Hepatocyte (in vitro differentiated cells): ENCODE results near the gene PRR23E. TPM values are rescaled to one million over a fixed set of nuclear protein-coding genes. Genes with fewer than 3 reads are reported as not detected.

Experiments used
- DNase-seq: peaks from one replicate; pipeline ENCODE4 v3.0.0-alpha.2; 2016; ENCODE audit warnings: low spot score
- H2AFZ ChIP-seq: fragments of 200-600 bp; sonication (generic); 2 replicates; pipeline ENCODE4 v1.6.0; 2016; ENCODE audit warnings: antibody characterized with exemption, mild to moderate bottlenecking
- H3K27ac ChIP-seq: fragments of 200-600 bp; sonication (generic); 2 replicates; pipeline ENCODE4 v1.5.1; 2016; ENCODE audit warnings: mild to moderate bottlenecking
- H3K27me3 ChIP-seq: fragments of 200-600 bp; sonication (generic); 2 replicates; pipeline ENCODE4 v1.6.1; 2016
- H3K36me3 ChIP-seq: fragments of 200-600 bp; sonication (generic); replicated peaks from 2 replicates; pipeline ENCODE4 v1.5.1; 2016; ENCODE audit warnings: low read depth; ENCODE audit not compliant: insufficient read depth
- H3K4me1 ChIP-seq: fragments of 200-600 bp; sonication (generic); 2 replicates; pipeline ENCODE4 v1.5.1; 2016; ENCODE audit warnings: mild to moderate bottlenecking, moderate library complexity; ENCODE audit not compliant: insufficient read depth
- H3K4me2 ChIP-seq: fragments of 200-600 bp; sonication (generic); 2 replicates; pipeline ENCODE4 v1.6.0; 2016
- H3K4me3 ChIP-seq: fragments of 200-600 bp; sonication (generic); 2 replicates; pipeline ENCODE4 v1.5.1; 2016; ENCODE audit warnings: mild to moderate bottlenecking
- H3K79me2 ChIP-seq: fragments of 200-600 bp; sonication (generic); 2 replicates; pipeline ENCODE4 v1.6.0; 2017; ENCODE audit warnings: mild to moderate bottlenecking
- H3K9me2 ChIP-seq: fragments of 200-600 bp; sonication (generic); replicated peaks from 2 replicates; pipeline ENCODE4 v1.6.0; 2017; ENCODE audit warnings: mild to moderate bottlenecking; ENCODE audit not compliant: insufficient read depth
- H3K9me3 ChIP-seq: fragments of 200-600 bp; sonication (generic); 2 replicates; pipeline ENCODE4 v1.5.1; 2016; ENCODE audit warnings: low read depth, mild to moderate bottlenecking
- H4K20me1 ChIP-seq: fragments of 200-600 bp; sonication (generic); 2 replicates; pipeline ENCODE4 v1.6.0; 2016; ENCODE audit warnings: mild to moderate bottlenecking; ENCODE audit not compliant: insufficient read depth, poor library complexity, severe bottlenecking
- EZH2 ChIP-seq: fragments of 200-600 bp; sonication (generic); IDR thresholded peaks from 2 replicates; pipeline ENCODE4 v1.6.1; 2016; ENCODE audit warnings: antibody characterized with exemption, mild to moderate bottlenecking, borderline replicate concordance
- EZH2phosphoT487 ChIP-seq: fragments of 200-600 bp; sonication (generic); IDR thresholded peaks from one replicate; pipeline ENCODE4 v1.6.1; 2018; ENCODE audit warnings: antibody characterized with exemption, mild to moderate bottlenecking, low read depth, moderate library complexity; ENCODE audit not compliant: unreplicated experiment, severe bottlenecking
- WGBS: methylation state at CpG from one replicate; pipeline ENCODE4 v1.1.6; 2016; ENCODE audit warnings: low lambda C conversion rate; ENCODE audit errors: missing lambda C conversion rate; 5-methylcytosine and 5-hydroxymethylcytosine counted together
- polyA plus RNA-seq: library from polyadenylated mRNA; unstranded; fragments of >200 nt; fragmentation: Nextera tagmentation; extraction: Ambion mirVana; gene quantifications from 2 replicates; pipeline ENCODE4 v1.2.1, GENCODE V29; 2016
- total RNA-seq: library from RNA; depleted of rRNA; stranded (reverse); fragments of >200 nt; gene quantifications from 2 replicates; pipeline ENCODE4 v1.2.3, GENCODE V29; 2014
- TF ChIP-seq, protein P1 (sequence below): fragments of 200-600 bp; sonication (generic); IDR thresholded peaks from 2 replicates; pipeline ENCODE4 v1.5.1; 2016; ENCODE audit warnings: antibody characterized with exemption, mild to moderate bottlenecking; ENCODE audit not compliant: poor library complexity

Gene PRR23E
- total and polyA plus RNA-seq, 2 experiments from 2014 or later = not detected

DNA sequence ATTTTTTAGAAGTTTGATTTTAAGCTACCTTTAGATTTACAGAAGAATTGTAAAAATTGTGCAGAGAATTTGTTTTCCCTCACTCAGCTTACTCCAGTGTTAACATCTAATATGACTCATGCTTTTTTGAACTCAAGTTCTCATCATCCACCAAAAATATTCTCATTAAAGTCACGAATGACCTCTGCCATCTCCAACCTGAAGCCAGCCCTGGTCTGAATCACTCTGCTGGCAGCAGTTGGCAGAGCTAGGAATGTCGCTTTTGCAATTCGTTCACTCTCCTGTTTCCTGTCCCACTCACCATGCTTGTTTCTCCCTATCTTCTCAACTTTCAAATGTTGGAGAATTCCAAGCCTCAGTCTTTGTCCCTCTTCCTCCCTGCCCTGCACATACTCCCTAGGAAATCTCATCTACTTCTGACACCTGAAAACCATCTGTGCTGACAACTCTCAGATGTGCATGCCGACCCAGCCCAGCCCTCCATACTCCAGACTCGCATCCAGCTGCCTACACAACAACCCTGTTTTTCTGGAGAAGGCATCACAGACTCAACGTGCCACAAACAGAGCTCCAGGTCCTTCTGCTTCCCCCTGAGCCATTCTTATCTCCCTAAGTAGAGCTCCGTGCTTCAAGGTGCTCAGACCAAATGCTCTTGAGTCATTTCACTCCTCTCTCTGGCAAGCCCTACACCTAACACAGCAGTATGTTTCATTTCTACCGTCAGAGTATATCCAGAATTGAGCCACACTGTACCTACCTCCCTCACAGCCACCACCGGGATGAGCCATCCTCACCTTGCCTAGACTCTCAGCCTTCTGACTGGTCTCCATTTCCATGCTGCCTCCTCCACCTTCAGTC lies 24.9 kb downstream of the PRR23E start:
- no peak for TF ChIP-seq EZH2
- TF ChIP-seq, protein P1, sequence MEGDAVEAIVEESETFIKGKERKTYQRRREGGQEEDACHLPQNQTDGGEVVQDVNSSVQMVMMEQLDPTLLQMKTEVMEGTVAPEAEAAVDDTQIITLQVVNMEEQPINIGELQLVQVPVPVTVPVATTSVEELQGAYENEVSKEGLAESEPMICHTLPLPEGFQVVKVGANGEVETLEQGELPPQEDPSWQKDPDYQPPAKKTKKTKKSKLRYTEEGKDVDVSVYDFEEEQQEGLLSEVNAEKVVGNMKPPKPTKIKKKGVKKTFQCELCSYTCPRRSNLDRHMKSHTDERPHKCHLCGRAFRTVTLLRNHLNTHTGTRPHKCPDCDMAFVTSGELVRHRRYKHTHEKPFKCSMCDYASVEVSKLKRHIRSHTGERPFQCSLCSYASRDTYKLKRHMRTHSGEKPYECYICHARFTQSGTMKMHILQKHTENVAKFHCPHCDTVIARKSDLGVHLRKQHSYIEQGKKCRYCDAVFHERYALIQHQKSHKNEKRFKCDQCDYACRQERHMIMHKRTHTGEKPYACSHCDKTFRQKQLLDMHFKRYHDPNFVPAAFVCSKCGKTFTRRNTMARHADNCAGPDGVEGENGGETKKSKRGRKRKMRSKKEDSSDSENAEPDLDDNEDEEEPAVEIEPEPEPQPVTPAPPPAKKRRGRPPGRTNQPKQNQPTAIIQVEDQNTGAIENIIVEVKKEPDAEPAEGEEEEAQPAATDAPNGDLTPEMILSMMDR = no peak
- TF ChIP-seq EZH2phosphoT487 = no peak
- Histone ChIP-seq H3K4me1 (no peaks in the 10 kb centered on the region), H3K36me3 (no peaks in the 10 kb centered on the region), H3K9me2 (no peaks in the 10 kb centered on the region), H3K27me3 (peaks cover 22% of the 10 kb centered on the region), H3K4me3 (no peak overlapping the region), H3K27ac (no peak overlapping the region), H4K20me1 (no peaks in the 10 kb centered on the region), H3K4me2 (no peak overlapping the region), H3K79me2 (no peaks in the 10 kb centered on the region), H3K9me3 (no peaks in the 10 kb centered on the region), H2AFZ (no peak overlapping the region)
- WGBS = 84% methylated on average over 9 of the region's 9 CpGs
- no peak for DNase-seq

GRCh38 chr3:127218454-127218922 lies 25.6 kb downstream of the PRR23E start:
- Histone ChIP-seq H3K27me3 (peaks cover 22% of the 10 kb centered on the region), H3K36me3 (no peaks in the 10 kb centered on the region), H3K4me2 (no peak overlapping the region), H3K79me2 (no peaks in the 10 kb centered on the region), H3K9me2 (no peaks in the 10 kb centered on the region), H2AFZ (no peak overlapping the region), H3K4me3 (no peak overlapping the region), H3K4me1 (no peaks in the 10 kb centered on the region), H3K9me3 (no peaks in the 10 kb centered on the region), H4K20me1 (no peaks in the 10 kb centered on the region), H3K27ac (no peak overlapping the region)
- TF ChIP-seq EZH2phosphoT487 (no peak), EZH2 (no peak)
- TF ChIP-seq, protein P1 = no peak
- DNase-seq = no peak
- 85% methylated on average over 13 of the region's 13 CpGs for WGBS

GRCh38 chr3:127220497-127220896 lies 27.6 kb downstream of the PRR23E start:
- no peak overlapping the region for H3K27ac ChIP-seq
- no peaks in the 10 kb centered on the region for H3K9me2 ChIP-seq
- H3K4me1 ChIP-seq = no peaks in the 10 kb centered on the region
- TF ChIP-seq EZH2 (no peak), EZH2phosphoT487 (no peak)
- TF ChIP-seq, protein P1 = no peak
- DNase-seq = no peak
- H3K9me3 ChIP-seq = peaks cover 1% of the 10 kb centered on the region
- no peak overlapping the region for H3K4me2 ChIP-seq
- 68% methylated on average over 9 of the region's 9 CpGs for WGBS
- no peaks in the 10 kb centered on the region for H3K36me3 ChIP-seq
- peaks cover 12% of the 10 kb centered on the region for H3K27me3 ChIP-seq
- H3K4me3 ChIP-seq = no peak overlapping the region
- H3K79me2 ChIP-seq = no peaks in the 10 kb centered on the region
- no peaks in the 10 kb centered on the region for H4K20me1 ChIP-seq
- no peak overlapping the region for H2AFZ ChIP-seq
